ENCODE results near the gene EYS. TPM values are rescaled to one million over a fixed set of nuclear protein-coding genes. Genes with fewer than 3 reads are reported as not detected.

Gene EYS
- total RNA-seq, 1 donor from 2014 or later: not detected

DNA sequence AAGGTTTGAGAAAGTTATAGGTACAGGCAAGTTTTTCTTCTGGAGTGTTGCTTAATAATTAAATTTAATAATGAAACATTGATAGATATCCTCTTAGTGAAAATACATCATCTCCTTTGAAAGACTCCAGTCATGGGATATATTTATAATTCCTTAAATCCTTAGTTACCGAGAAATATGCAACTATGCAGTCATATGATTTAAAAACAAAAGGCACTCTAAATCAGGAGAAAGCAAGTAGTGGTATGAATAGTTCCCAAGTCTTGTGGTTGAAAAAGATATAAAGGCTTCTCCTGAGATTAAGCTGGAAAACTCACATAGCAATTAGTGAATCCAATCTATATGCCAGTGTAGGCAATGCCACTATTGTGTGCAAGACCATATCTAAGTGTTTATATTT lies 475.4 kb downstream of the EYS start:
- Mint-ChIP-seq H3K4me1 (ENCODE audit: unreplicated experiment) (peaks cover 7% of the 10 kb centered on the region), H3K27ac (ENCODE audit: unreplicated experiment) (no peak overlapping the region), H3K9me3 (ENCODE audit: unreplicated experiment) (no peaks in the 10 kb centered on the region), H3K36me3 (ENCODE audit: unreplicated experiment) (no peaks in the 10 kb centered on the region), H3K27me3 (ENCODE audit: unreplicated experiment) (no peaks in the 10 kb centered on the region), H3K4me3 (ENCODE audit: unreplicated experiment) (no peak overlapping the region)
- no peak for DNase-seq (ENCODE audit: extremely low spot score, unreplicated experiment)
- TF ChIP-seq, protein P1, sequence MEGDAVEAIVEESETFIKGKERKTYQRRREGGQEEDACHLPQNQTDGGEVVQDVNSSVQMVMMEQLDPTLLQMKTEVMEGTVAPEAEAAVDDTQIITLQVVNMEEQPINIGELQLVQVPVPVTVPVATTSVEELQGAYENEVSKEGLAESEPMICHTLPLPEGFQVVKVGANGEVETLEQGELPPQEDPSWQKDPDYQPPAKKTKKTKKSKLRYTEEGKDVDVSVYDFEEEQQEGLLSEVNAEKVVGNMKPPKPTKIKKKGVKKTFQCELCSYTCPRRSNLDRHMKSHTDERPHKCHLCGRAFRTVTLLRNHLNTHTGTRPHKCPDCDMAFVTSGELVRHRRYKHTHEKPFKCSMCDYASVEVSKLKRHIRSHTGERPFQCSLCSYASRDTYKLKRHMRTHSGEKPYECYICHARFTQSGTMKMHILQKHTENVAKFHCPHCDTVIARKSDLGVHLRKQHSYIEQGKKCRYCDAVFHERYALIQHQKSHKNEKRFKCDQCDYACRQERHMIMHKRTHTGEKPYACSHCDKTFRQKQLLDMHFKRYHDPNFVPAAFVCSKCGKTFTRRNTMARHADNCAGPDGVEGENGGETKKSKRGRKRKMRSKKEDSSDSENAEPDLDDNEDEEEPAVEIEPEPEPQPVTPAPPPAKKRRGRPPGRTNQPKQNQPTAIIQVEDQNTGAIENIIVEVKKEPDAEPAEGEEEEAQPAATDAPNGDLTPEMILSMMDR (IDR thresholded peaks at IDR 0.05): no peak

DNA sequence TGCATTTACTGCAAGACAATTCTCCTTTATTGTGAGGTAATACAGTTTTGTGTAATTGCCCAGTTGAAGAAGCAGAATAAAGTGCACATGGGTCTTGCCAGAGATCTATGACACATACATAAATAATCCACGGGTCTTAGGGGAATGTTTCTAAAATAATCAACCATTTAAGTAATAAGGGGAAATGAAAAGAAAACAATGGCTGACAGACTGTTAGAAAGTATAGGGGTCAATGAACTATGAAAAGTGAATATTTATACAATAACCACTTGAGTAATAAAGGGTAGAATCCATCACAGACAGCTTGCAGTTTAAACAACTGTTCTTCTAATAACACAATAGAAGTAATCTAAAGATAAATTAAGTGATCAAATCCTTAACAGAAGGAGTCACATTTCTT lies 477.2 kb downstream of the EYS start:
- H3K4me1 Mint-ChIP-seq (ENCODE audit: unreplicated experiment): peaks cover 7% of the 10 kb centered on the region
- H3K9me3 Mint-ChIP-seq (ENCODE audit: unreplicated experiment): no peaks in the 10 kb centered on the region
- no peak for DNase-seq (ENCODE audit: extremely low spot score, unreplicated experiment)
- TF ChIP-seq, protein P1 (IDR thresholded peaks at IDR 0.05): no peak
- H3K27me3 Mint-ChIP-seq (ENCODE audit: unreplicated experiment): no peaks in the 10 kb centered on the region
- H3K4me3 Mint-ChIP-seq (ENCODE audit: unreplicated experiment): no peak overlapping the region
- no peaks in the 10 kb centered on the region for H3K36me3 Mint-ChIP-seq (ENCODE audit: unreplicated experiment)
- H3K27ac Mint-ChIP-seq (ENCODE audit: unreplicated experiment): no peak overlapping the region

DNA sequence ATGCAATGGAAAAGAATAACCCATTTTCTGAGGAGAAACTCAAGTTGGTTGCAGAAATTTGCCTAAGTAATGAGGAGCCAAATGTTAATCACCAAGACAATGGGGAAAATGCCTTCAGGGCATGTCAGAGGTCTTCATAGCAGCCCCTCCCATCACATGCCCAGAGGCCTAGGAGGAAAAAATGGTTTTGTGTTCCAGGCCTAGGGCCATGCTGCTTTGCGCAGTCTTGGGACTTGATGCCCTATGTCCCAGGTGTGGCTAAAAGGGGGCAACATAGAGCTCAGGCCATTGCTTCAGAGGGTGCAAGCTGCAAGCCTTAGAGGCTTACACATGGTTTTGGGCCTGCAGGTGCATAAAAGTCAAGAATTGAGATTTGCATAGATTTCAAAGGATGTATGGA lies 485.9 kb downstream of the EYS start:
- Mint-ChIP-seq H3K9me3 (ENCODE audit: unreplicated experiment) (peaks cover 13% of the 10 kb centered on the region), H3K27me3 (ENCODE audit: unreplicated experiment) (no peaks in the 10 kb centered on the region), H3K4me3 (ENCODE audit: unreplicated experiment) (no peak overlapping the region), H3K36me3 (ENCODE audit: unreplicated experiment) (no peaks in the 10 kb centered on the region), H3K4me1 (ENCODE audit: unreplicated experiment) (no peaks in the 10 kb centered on the region), H3K27ac (ENCODE audit: unreplicated experiment) (no peak overlapping the region)
- TF ChIP-seq, protein P1 (IDR thresholded peaks at IDR 0.05): no peak
- DNase-seq (ENCODE audit: extremely low spot score, unreplicated experiment): no peak

DNA sequence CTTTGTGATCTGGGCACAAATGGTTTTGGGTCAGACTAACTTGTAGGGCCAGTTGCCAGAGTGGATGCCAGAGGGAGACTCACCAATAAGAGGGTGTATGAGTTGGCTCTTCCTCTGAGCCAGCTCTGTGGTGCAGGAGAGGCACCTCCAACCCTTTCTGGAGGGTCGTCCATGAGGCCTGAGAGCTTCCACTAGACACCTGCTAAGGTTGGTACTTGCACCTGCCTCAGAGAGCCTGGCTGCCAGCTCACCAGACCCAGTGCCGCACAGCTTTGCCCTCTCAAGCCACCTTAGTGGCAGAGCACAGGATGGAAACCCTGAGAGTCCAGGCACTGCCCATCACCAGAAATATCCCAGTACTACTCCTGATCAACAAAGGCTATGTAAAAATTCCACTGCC lies 504.3 kb downstream of the EYS start:
- no peak overlapping the region for H3K27ac Mint-ChIP-seq (ENCODE audit: unreplicated experiment)
- TF ChIP-seq, protein P1 (IDR thresholded peaks at IDR 0.05): no peak
- H3K4me3 Mint-ChIP-seq (ENCODE audit: unreplicated experiment): no peak overlapping the region
- no peak for DNase-seq (ENCODE audit: extremely low spot score, unreplicated experiment)
- H3K4me1 Mint-ChIP-seq (ENCODE audit: unreplicated experiment): peaks cover 2% of the 10 kb centered on the region
- H3K27me3 Mint-ChIP-seq (ENCODE audit: unreplicated experiment): no peaks in the 10 kb centered on the region
- peaks cover 10% of the 10 kb centered on the region for H3K9me3 Mint-ChIP-seq (ENCODE audit: unreplicated experiment)
- no peaks in the 10 kb centered on the region for H3K36me3 Mint-ChIP-seq (ENCODE audit: unreplicated experiment)

DNA sequence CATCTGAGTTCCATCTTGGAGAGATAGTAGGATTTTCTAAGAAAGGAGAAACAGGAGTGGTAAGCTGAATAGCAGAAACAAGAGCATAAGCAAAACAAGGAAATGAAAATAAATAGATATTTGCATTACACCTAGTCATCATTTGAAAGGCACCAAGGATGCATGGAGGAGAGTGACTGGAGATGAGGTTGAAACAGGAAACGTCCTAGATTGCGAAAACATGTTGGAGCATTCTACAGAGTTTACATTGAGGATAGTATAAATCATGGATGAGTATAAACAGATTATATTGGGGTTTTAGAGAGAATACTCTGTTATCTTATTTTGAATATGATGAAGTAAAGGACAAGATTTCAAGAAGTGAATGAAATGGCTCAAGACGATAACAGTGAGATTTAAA lies 507.3 kb downstream of the EYS start:
- H3K27me3 Mint-ChIP-seq (ENCODE audit: unreplicated experiment): no peaks in the 10 kb centered on the region
- no peaks in the 10 kb centered on the region for H3K36me3 Mint-ChIP-seq (ENCODE audit: unreplicated experiment)
- H3K4me3 Mint-ChIP-seq (ENCODE audit: unreplicated experiment): no peak overlapping the region
- DNase-seq (ENCODE audit: extremely low spot score, unreplicated experiment): no peak
- H3K4me1 Mint-ChIP-seq (ENCODE audit: unreplicated experiment): peaks cover 2% of the 10 kb centered on the region
- TF ChIP-seq, protein P1 (IDR thresholded peaks at IDR 0.05): no peak
- no peaks in the 10 kb centered on the region for H3K9me3 Mint-ChIP-seq (ENCODE audit: unreplicated experiment)
- no peak overlapping the region for H3K27ac Mint-ChIP-seq (ENCODE audit: unreplicated experiment)
